IMR-90 (cell line): Measurements from ENCODE around the gene GPR132.

Experiments
- POLR2A ChIP-seq: IDR thresholded peaks from 2 replicates; pipeline ENCODE4 v1.6.1; 2012; ENCODE audit warnings: mild to moderate bottlenecking, low read depth, low read length
- RAD21 ChIP-seq: IDR thresholded peaks from 2 replicates; pipeline ENCODE4 v1.6.1; 2012; ENCODE audit warnings: low read length, improper control_type of control experiment
- SMC3 ChIP-seq: fragments of 150-350 bp; IDR thresholded peaks from 2 replicates; pipeline ENCODE4 v1.6.1; 2016; ENCODE audit warnings: low read depth, mild to moderate bottlenecking, antibody characterized with exemption, low read length, moderate library complexity
- TF ChIP-seq, protein P1 (sequence below): conservative IDR thresholded peaks from 2 replicates; pipeline ENCODE4 v1.5.1; 2012; ENCODE audit warnings: mild to moderate bottlenecking, low read depth, low read length, improper control_type of control experiment
- TF ChIP-seq, protein P2 (sequence below): fragments of 150-350 bp; IDR thresholded peaks from 2 replicates; pipeline ENCODE4 v1.6.1; 2016; ENCODE audit warnings: low read depth, mild to moderate bottlenecking, low read length, moderate library complexity, borderline replicate concordance
- TF ChIP-seq, protein P3 (sequence below): fragments of 150-350 bp; IDR thresholded peaks from 2 replicates; pipeline ENCODE4 v1.6.1; 2017; ENCODE audit warnings: mild to moderate bottlenecking, antibody characterized with exemption, low read length, low read depth

DNA sequence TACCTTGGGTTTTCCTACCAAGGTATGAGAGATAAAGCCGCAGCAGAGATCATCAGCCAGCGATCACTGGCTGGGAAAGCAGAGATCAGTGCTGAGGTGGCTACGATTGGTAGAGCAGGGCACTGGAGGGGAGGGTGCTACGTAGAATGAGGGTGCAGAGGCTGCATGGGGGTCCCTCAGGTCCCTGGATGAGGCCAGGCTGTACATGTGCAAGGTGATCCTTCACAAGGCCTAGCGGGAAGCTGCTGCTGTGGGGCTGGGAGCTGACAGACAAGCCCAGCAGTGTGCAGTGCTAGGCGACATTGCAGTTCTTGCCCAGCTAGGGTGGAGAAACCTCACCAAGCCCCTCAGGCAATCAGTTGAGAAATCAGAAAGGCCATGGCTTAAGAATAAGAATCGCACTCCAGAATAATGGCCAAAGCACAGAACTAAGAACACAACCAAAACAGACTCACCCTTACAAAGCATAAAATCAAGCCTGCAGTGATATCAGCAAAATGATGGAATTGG is 37.2 kb upstream of the GPR132 start:
- TF ChIP-seq, protein P1, sequence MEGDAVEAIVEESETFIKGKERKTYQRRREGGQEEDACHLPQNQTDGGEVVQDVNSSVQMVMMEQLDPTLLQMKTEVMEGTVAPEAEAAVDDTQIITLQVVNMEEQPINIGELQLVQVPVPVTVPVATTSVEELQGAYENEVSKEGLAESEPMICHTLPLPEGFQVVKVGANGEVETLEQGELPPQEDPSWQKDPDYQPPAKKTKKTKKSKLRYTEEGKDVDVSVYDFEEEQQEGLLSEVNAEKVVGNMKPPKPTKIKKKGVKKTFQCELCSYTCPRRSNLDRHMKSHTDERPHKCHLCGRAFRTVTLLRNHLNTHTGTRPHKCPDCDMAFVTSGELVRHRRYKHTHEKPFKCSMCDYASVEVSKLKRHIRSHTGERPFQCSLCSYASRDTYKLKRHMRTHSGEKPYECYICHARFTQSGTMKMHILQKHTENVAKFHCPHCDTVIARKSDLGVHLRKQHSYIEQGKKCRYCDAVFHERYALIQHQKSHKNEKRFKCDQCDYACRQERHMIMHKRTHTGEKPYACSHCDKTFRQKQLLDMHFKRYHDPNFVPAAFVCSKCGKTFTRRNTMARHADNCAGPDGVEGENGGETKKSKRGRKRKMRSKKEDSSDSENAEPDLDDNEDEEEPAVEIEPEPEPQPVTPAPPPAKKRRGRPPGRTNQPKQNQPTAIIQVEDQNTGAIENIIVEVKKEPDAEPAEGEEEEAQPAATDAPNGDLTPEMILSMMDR: no peak
- TF ChIP-seq POLR2A (no peak), SMC3 (no peak), RAD21 (no peak)
- TF ChIP-seq, protein P2, sequence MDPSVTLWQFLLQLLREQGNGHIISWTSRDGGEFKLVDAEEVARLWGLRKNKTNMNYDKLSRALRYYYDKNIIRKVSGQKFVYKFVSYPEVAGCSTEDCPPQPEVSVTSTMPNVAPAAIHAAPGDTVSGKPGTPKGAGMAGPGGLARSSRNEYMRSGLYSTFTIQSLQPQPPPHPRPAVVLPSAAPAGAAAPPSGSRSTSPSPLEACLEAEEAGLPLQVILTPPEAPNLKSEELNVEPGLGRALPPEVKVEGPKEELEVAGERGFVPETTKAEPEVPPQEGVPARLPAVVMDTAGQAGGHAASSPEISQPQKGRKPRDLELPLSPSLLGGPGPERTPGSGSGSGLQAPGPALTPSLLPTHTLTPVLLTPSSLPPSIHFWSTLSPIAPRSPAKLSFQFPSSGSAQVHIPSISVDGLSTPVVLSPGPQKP: no peak
- TF ChIP-seq, protein P3, sequence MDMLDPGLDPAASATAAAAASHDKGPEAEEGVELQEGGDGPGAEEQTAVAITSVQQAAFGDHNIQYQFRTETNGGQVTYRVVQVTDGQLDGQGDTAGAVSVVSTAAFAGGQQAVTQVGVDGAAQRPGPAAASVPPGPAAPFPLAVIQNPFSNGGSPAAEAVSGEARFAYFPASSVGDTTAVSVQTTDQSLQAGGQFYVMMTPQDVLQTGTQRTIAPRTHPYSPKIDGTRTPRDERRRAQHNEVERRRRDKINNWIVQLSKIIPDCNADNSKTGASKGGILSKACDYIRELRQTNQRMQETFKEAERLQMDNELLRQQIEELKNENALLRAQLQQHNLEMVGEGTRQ: no peak
